GM19099 (cell line): ENCODE results near the gene CDC42EP5.

ENCODE experiments used
- POLR2A ChIP-seq: IDR thresholded peaks from 3 replicates; pipeline ENCODE4 v1.6.1; 2011; ENCODE audit warnings: low read depth; ENCODE audit not compliant: insufficient read length; ENCODE audit errors: extremely low read depth

The CDC42EP5 gene

GRCh38 chr19:54415208-54415900 is 57.7 kb downstream of the CDC42EP5 start, which contains the start of gene TTYH1:
TTYH1 (plus strand) TSS chr19:54415464; CDS start chr19:54415553, 89 bp downstream.
- TF ChIP-seq POLR2A = no peak
